ENCODE data around the gene MRPS30. TPM values are rescaled to one million over a fixed set of nuclear protein-coding genes. Genes with fewer than 3 reads are reported as not detected.

The MRPS30 gene
- total and polyA plus RNA-seq, 2 of the 4 experiments (the other 2 are of a cell fraction) = 18.3 to 51.4 TPM

DNA sequence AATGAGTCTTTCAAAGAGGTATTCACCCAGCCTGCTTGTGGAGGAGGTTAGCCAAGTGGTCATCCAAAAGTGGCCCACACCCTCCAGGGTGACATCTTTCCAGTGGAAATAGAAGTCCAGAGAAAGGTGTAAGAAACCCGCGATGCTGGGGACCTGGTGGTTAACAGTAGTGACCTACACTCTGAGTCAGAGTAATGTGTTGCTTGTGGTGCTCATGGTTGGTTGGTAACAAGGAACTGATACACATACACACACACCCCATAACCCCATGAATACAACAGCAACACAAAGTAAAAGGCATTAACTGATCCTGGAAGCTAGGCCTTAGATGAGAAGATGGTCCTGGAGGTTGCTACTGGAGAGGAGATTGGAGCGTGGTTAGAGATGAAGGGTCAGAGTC lies 26.9 kb downstream of the MRPS30 start:
- H4K5ac ChIP-seq (ENCODE audit: low read depth, low read length) = no peak overlapping the region
- no CpG with 5 or more reads among the region's 3 CpGs for WGBS, 2 experiments (ENCODE audit: extremely low coverage in 2 of 2, insufficient read length in 1 of 2)
- H4K8ac ChIP-seq (ENCODE audit: low read depth in 2 of 2, low read length in 2 of 2) = no peak overlapping the region
- no peaks in the 10 kb centered on the region for H4K20me1 ChIP-seq (ENCODE audit: insufficient read depth, low read length)
- H3K56ac ChIP-seq (ENCODE audit: extremely low read depth, insufficient read depth, low read length) = no peak overlapping the region
- ATAC-seq (ENCODE audit: low read depth) (no peak), DNase-seq (no peak)
- H3K4me1 ChIP-seq (ENCODE audit: control insufficient read depth, insufficient read depth, low read length) = no peaks in the 10 kb centered on the region
- in situ Hi-C loops (cut with MboI; ENCODE audit: low sequenced_read_pairs) = no loop called here
- TF ChIP-seq RFX5 (IDR thresholded peaks at IDR 0.05; ENCODE audit: low read depth, low read length) (no peak), MAZ (IDR thresholded peaks at IDR 0.05; ENCODE audit: borderline replicate concordance, low read depth, low read length) (no peak), NFE2L2 (IDR thresholded peaks at IDR 0.05; ENCODE audit: low read depth, low read length) (no peak), FOS (IDR thresholded peaks at IDR 0.05; ENCODE audit: low read depth, low read length) (no peak), POLR2A (IDR thresholded peaks at IDR 0.05; ENCODE audit: low read depth, low read length) (no peak)
- TF ChIP-seq, protein P1, sequence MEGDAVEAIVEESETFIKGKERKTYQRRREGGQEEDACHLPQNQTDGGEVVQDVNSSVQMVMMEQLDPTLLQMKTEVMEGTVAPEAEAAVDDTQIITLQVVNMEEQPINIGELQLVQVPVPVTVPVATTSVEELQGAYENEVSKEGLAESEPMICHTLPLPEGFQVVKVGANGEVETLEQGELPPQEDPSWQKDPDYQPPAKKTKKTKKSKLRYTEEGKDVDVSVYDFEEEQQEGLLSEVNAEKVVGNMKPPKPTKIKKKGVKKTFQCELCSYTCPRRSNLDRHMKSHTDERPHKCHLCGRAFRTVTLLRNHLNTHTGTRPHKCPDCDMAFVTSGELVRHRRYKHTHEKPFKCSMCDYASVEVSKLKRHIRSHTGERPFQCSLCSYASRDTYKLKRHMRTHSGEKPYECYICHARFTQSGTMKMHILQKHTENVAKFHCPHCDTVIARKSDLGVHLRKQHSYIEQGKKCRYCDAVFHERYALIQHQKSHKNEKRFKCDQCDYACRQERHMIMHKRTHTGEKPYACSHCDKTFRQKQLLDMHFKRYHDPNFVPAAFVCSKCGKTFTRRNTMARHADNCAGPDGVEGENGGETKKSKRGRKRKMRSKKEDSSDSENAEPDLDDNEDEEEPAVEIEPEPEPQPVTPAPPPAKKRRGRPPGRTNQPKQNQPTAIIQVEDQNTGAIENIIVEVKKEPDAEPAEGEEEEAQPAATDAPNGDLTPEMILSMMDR (conservative IDR thresholded peaks at IDR 0.05; ENCODE audit: low read depth, low read length) = no peak
- TF ChIP-seq, protein P2, sequence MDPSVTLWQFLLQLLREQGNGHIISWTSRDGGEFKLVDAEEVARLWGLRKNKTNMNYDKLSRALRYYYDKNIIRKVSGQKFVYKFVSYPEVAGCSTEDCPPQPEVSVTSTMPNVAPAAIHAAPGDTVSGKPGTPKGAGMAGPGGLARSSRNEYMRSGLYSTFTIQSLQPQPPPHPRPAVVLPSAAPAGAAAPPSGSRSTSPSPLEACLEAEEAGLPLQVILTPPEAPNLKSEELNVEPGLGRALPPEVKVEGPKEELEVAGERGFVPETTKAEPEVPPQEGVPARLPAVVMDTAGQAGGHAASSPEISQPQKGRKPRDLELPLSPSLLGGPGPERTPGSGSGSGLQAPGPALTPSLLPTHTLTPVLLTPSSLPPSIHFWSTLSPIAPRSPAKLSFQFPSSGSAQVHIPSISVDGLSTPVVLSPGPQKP (IDR thresholded peaks at IDR 0.05; ENCODE audit: borderline replicate concordance, low read depth, low read length) = no peak
- no peak overlapping the region for H2BK5ac ChIP-seq (ENCODE audit: low read depth, low read length, poor library complexity, severe bottlenecking)
- BruUV-seq (replicated peaks) = no TSS peak
- intact Hi-C loops (cut with micrococcal nuclease) = no loop called here
- H4K91ac ChIP-seq (ENCODE audit: insufficient read depth, low read depth, low read length) = no peak overlapping the region
- no peak overlapping the region for H3K4ac ChIP-seq (ENCODE audit: low read depth, low read length)
- no peak overlapping the region for H3K27ac ChIP-seq (ENCODE audit: insufficient read depth, low read length)
- no peaks in the 10 kb centered on the region for H3K27me3 ChIP-seq (ENCODE audit: control insufficient read depth, insufficient read depth, low read length)
- no peak overlapping the region for H3K4me3 ChIP-seq (ENCODE audit: insufficient read depth, low read depth, low read length)
- H3K18ac ChIP-seq (ENCODE audit: low read depth, low read length) = no peak overlapping the region
- ChIA-PET POLR2A (ENCODE audit: unreplicated experiment) (no interaction called here), CTCF (no interaction called here)
- H3K36me3 ChIP-seq (ENCODE audit: control insufficient read depth, insufficient read depth, low read length) = no peaks in the 10 kb centered on the region
- H2AFZ ChIP-seq (replicated peaks; ENCODE audit: low read length, poor library complexity) = no peak overlapping the region
- no peak overlapping the region for H2BK15ac ChIP-seq (ENCODE audit: low read depth, low read length)
- no peak overlapping the region for H3K4me2 ChIP-seq (ENCODE audit: low read depth, low read length)
- no peak overlapping the region for H2AK5ac ChIP-seq (ENCODE audit: low read depth, low read length)
- H3K79me1 ChIP-seq (ENCODE audit: low read depth in 1 of 2, low read length in 2 of 2) = no peaks in the 10 kb centered on the region
- H3K9ac ChIP-seq (ENCODE audit: low read depth, low read length) = no peak overlapping the region
- H3K14ac ChIP-seq (replicated peaks; ENCODE audit: low read depth, low read length) = no peak overlapping the region
- H2BK120ac ChIP-seq (ENCODE audit: low read depth, low read length) = no peak overlapping the region
- H2BK20ac ChIP-seq (ENCODE audit: low read depth, low read length) = no peak overlapping the region
- dilution Hi-C loops (cut with HindIII; ENCODE audit: low sequenced_read_pairs, unreplicated experiment) = no loop called here
- no peak overlapping the region for H3K23ac ChIP-seq (ENCODE audit: low read depth, low read length)
- no peaks in the 10 kb centered on the region for H3K9me1 ChIP-seq (ENCODE audit: insufficient read depth, low read length)
- H2AK9ac ChIP-seq (replicated peaks; ENCODE audit: low read depth, low read length, poor library complexity) = no peak overlapping the region
- H3K9me3 ChIP-seq (ENCODE audit: control insufficient read depth, insufficient read depth, low read length) = no peaks in the 10 kb centered on the region

All from IMR-90 (cell line).